ENCODE data around the gene ARHGAP29.

DNA sequence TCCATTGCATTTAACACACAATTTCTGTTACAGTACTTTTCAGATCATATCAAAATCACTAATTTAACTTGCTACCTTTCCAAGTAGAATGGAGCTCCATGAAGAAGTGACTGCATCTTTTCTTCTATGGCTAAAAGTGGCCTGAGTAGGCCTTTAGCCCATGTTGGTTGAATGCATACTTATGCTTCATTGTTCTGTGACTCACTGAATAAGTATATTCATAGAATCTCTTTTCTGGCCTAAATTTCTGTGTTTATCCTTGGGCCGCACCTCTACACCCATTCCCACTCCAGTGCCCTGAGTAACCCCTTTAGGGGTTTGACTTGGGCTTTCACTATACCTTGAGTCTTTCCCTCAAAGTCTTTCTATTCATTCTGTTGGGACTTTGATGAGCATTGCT is 42.1 kb upstream of the ARHGAP29 start:
- no peak for TF ChIP-seq SUZ12 (IDR thresholded peaks at IDR 0.05; ENCODE audit: extremely low read depth, insufficient read depth, insufficient read length)
- TF ChIP-seq YY1 (IDR thresholded peaks at IDR 0.05; ENCODE audit: insufficient read depth, insufficient read length): no peak
- TF ChIP-seq ZNF274 (IDR thresholded peaks at IDR 0.05; ENCODE audit: low read depth, low read length): no peak

Data from NT2/D1 (cell line).